Smooth muscle cell (in vitro differentiated cells): ENCODE results near the gene TLE1. TPM values are rescaled to one million over a fixed set of nuclear protein-coding genes. Genes with fewer than 3 reads are reported as not detected.

ENCODE experiments used
- DNase-seq: peaks from one replicate; lab custom pipeline; 2025; ENCODE audit not compliant: unreplicated experiment; lab: John Stamatoyannopoulos, UW
- H2AFZ ChIP-seq: fragments of 200-600 bp; sonication (generic); 2 replicates; pipeline ENCODE4 v1.6.0; 2016; ENCODE audit warnings: antibody characterized with exemption, low read depth, mild to moderate bottlenecking
- H3F3A ChIP-seq: fragments of 200-600 bp; sonication (generic); 2 replicates; pipeline ENCODE4 v1.6.0; 2017; ENCODE audit warnings: antibody characterized with exemption, low read depth
- H3K27ac ChIP-seq: fragments of 200-600 bp; sonication (generic); 2 replicates; pipeline ENCODE4 v1.5.1; 2016; ENCODE audit warnings: low read depth, mild to moderate bottlenecking
- H3K27me3 ChIP-seq: fragments of 200-600 bp; sonication (generic); 2 replicates; pipeline ENCODE4 v1.6.1; 2016; ENCODE audit warnings: low read depth, mild to moderate bottlenecking
- H3K36me3 ChIP-seq: fragments of 200-600 bp; sonication (generic); 2 replicates; pipeline ENCODE4 v1.5.1; 2016; ENCODE audit warnings: low read depth
- H3K4me1 ChIP-seq: fragments of 200-600 bp; sonication (generic); 2 replicates; pipeline ENCODE4 v1.5.1; 2016; ENCODE audit warnings: low read depth
- H3K4me2 ChIP-seq: fragments of 200-600 bp; sonication (generic); 2 replicates; pipeline ENCODE4 v1.6.0; 2016; ENCODE audit warnings: mild to moderate bottlenecking
- H3K4me3 ChIP-seq: fragments of 200-600 bp; sonication (generic); 2 replicates; pipeline ENCODE4 v1.5.1; 2016; ENCODE audit warnings: mild to moderate bottlenecking
- H3K79me2 ChIP-seq: fragments of 200-600 bp; sonication (generic); 2 replicates; pipeline ENCODE4 v1.6.0; 2016; ENCODE audit warnings: low read depth, mild to moderate bottlenecking
- H3K9ac ChIP-seq: fragments of 200-600 bp; sonication (generic); 2 replicates; pipeline ENCODE4 v1.6.0; 2016; ENCODE audit warnings: low read depth
- H3K9me3 ChIP-seq: fragments of 200-600 bp; sonication (generic); replicated peaks from 2 replicates; pipeline ENCODE4 v1.5.1; 2016; ENCODE audit warnings: low read depth
- H4K20me1 ChIP-seq: fragments of 200-600 bp; sonication (generic); 2 replicates; pipeline ENCODE4 v1.6.0; 2016; ENCODE audit warnings: low read depth
- CTCF ChIP-seq: fragments of 200-600 bp; sonication (generic); IDR thresholded peaks from 2 replicates; pipeline ENCODE4 v1.5.1; 2017; ENCODE audit warnings: borderline replicate concordance, mild to moderate bottlenecking, antibody characterized with exemption; ENCODE audit not compliant: insufficient read depth, poor library complexity, severe bottlenecking
- WGBS: methylation state at CpG from one replicate; pipeline ENCODE4 v1.1.7; 2016; ENCODE audit warnings: low lambda C conversion rate; 5-methylcytosine and 5-hydroxymethylcytosine counted together
- polyA plus RNA-seq: library from polyadenylated mRNA; unstranded; fragments of >200 nt; fragmentation: Nextera tagmentation; extraction: Ambion mirVana; gene quantifications from 2 replicates; pipeline ENCODE4 v1.2.1, GENCODE V29; 2016
- total RNA-seq: library from RNA; depleted of rRNA; stranded (reverse); fragments of >200 nt; gene quantifications from 2 replicates; pipeline ENCODE4 v1.2.3, GENCODE V29; 2014

TLE1 gene
- total and polyA plus RNA-seq, 2 experiments from 2014 or later, result 32.5 to 35.2 TPM

- Histone ChIP-seq H3K27me3 (no peaks in the 10 kb centered on the region), H3K9ac (no peak overlapping the region), H3K9me3 (no peaks in the 10 kb centered on the region), H3F3A (no peaks in the 10 kb centered on the region), H3K4me1 (peaks cover 63% of the 10 kb centered on the region), H3K4me3 (no peak overlapping the region), H3K4me2 (no peak overlapping the region), H2AFZ (no peak overlapping the region), H4K20me1 (peaks cover 42% of the 10 kb centered on the region), H3K79me2 (peaks cover 5% of the 10 kb centered on the region), H3K27ac (no peak overlapping the region), H3K36me3 (no peaks in the 10 kb centered on the region)
- no peak for DNase-seq
- WGBS, result 74% methylated on average over 8 of the region's 8 CpGs
- no peak for TF ChIP-seq CTCF
Observed at GRCh38 chr9:81650586-81651515, 38.5 kb downstream of the TLE1 start.

- H3K36me3 ChIP-seq, result no peaks in the 10 kb centered on the region
- no peaks in the 10 kb centered on the region for H3K27me3 ChIP-seq
- H3K79me2 ChIP-seq, result peaks cover 5% of the 10 kb centered on the region
- H3K9me3 ChIP-seq, result no peaks in the 10 kb centered on the region
- peaks cover 64% of the 10 kb centered on the region for H3K4me1 ChIP-seq
- no peak overlapping the region for H3K4me3 ChIP-seq
- peaks cover 30% of the 10 kb centered on the region for H4K20me1 ChIP-seq
- no peaks in the 10 kb centered on the region for H3F3A ChIP-seq
- DNase-seq, result no peak
- H2AFZ ChIP-seq, result no peak overlapping the region
- no peak overlapping the region for H3K4me2 ChIP-seq
- no peak overlapping the region for H3K9ac ChIP-seq
- WGBS, result 84% methylated on average over 13 of the region's 13 CpGs
- no peak for TF ChIP-seq CTCF
- no peak overlapping the region for H3K27ac ChIP-seq
Observed at GRCh38 chr9:81649475-81650240, 39.7 kb downstream of the TLE1 start.

GRCh38 chr9:81648891-81649290 is 40.5 kb downstream of the TLE1 start:
- Histone ChIP-seq H3F3A (no peaks in the 10 kb centered on the region), H3K36me3 (no peaks in the 10 kb centered on the region), H3K4me1 (peaks cover 64% of the 10 kb centered on the region), H4K20me1 (peaks cover 28% of the 10 kb centered on the region), H3K27ac (no peak overlapping the region), H3K27me3 (no peaks in the 10 kb centered on the region), H3K79me2 (peaks cover 3% of the 10 kb centered on the region), H3K9ac (no peak overlapping the region), H2AFZ (no peak overlapping the region), H3K4me2 (no peak overlapping the region), H3K9me3 (no peaks in the 10 kb centered on the region), H3K4me3 (no peak overlapping the region)
- 96% methylated on average over 2 of the region's 2 CpGs for WGBS
- no peak for DNase-seq
- no peak for TF ChIP-seq CTCF
